Lower leg skin (tissue), 4 donors: Measurements from ENCODE around the gene CGB5. TPM values are rescaled to one million over a fixed set of nuclear protein-coding genes. Genes with fewer than 3 reads are reported as not detected.
A peak's percentile ranks its signal among the peaks of the same experiment; 100 is the strongest.

Experiments used
- DNase-seq, 2 donors: peaks; one replicate each; pipeline ENCODE4 v3.0.0-alpha.2; 2019; ENCODE audit warnings: low spot score in 2 of 2
- H3K4me3 ChIP-seq: fragments of 200-600 bp; sonication (generic); 2 replicates; pipeline ENCODE4 v1.5.1; 2017; ENCODE audit warnings: mild to moderate bottlenecking, low read depth; ENCODE audit not compliant: poor library complexity, severe bottlenecking
- CTCF ChIP-seq, 3 donors: fragments of 450-650 bp; IDR thresholded peaks; one replicate each; pipeline ENCODE4 v1.5.1; 2016; ENCODE audit warnings: antibody characterized with exemption in 3 of 3, mild to moderate bottlenecking in 3 of 3, moderate library complexity in 2 of 3
- POLR2A ChIP-seq, 2 donors: fragments of 450-650 bp; IDR thresholded peaks; one replicate each; pipeline ENCODE4 v1.6.1; 2016 to 2017; ENCODE audit warnings: antibody characterized with exemption in 2 of 2, mild to moderate bottlenecking in 1 of 2, moderate library complexity in 1 of 2
- WGBS, 2 donors: methylation state at CpG; one replicate each; pipeline ENCODE4 v1.1.5; 2018; 5-methylcytosine and 5-hydroxymethylcytosine counted together
- intact Hi-C: fragments of 100-400 bp; cut with DNase I; formaldehyde crosslinking; loops from one replicate; pipeline ENCODE4 v1.15.0; 2023; ENCODE audit warnings: low total_unique reads
- microRNA-seq, 2 donors: library from miRNA; unstranded; fragments of <30 nt; microRNA quantifications; one replicate each; pipeline ENCODE4, GENCODE V29; 2016; ENCODE audit warnings: borderline replicate concordance in 2 of 2, borderline number of aligned reads in 1 of 2
- total RNA-seq, 4 donors: library from RNA; depleted of rRNA; stranded (reverse); fragments of >200 nt; gene quantifications; one replicate each; pipeline ENCODE4 v1.1.0, GENCODE V29; 2016

Gene CGB5
- total RNA-seq, 4 donors from 2014 or later = not detected

DNA sequence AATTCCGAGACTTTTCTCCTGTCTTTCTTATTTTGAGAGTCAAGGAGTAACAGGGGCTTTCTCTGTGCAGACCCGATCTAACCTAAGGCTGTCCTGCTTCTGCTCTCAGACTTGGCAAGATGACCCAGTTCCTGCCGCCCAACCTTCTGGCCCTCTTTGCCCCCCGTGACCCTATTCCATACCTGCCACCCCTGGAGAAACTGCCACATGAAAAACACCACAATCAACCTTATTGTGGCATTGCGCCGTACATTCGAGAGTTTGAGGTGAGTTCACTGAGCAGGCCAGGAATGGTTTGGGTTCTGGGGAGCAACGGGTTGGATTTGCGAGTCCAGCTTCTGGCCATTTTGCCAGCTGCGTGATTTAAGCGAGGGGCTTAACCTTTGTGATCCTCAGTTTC, 42.6 kb downstream of the CGB5 start:
- H3K4me3 ChIP-seq = peak overlapping the region; percentile 73
- 33 to 38% methylated on average over 11 of the region's 11 CpGs for WGBS, 2 donors
- TF ChIP-seq CTCF (IDR thresholded peaks at IDR 0.05) = no peak
- TF ChIP-seq POLR2A (IDR thresholded peaks at IDR 0.05) = no peak
- intact Hi-C loops = no loop called here
- no peak for DNase-seq

DNA sequence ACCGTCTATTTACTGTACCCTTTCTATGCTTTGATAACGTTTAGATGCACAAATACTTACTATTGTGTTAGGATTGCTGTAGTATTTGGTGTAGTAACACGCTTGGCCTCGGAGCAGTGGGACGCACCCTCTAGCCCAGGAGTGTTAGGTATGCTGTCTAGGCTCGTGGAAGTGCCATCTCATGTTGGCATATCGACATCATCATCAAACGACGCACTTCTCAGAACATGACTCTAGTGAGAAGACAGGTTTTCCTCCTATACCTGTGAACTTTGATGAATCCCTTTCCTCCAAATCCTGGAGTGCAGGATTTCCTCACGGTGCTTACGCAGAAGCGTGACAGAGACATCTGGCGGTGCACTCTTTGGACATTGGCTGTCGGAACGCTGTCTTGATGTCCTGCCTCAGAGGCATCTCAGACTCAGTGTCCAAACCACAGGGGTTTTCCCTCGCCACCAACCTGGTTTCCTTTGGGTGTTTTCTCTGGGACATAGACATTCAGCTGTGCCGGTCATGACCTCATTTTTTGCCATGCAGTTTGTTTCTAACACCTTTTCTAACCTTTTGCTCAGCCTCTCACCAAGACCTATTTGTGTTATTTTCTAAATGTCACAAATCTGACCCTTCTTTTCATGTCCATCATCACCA, 47.9 kb downstream of the CGB5 start:
- no peak overlapping the region for H3K4me3 ChIP-seq
- intact Hi-C loops = no loop called here
- WGBS, 2 donors = 89 to 93% methylated on average over 17 of the region's 17 CpGs
- no peak for DNase-seq
- no peak for TF ChIP-seq POLR2A (IDR thresholded peaks at IDR 0.05)
- TF ChIP-seq CTCF (IDR thresholded peaks at IDR 0.05) = no peak

DNA sequence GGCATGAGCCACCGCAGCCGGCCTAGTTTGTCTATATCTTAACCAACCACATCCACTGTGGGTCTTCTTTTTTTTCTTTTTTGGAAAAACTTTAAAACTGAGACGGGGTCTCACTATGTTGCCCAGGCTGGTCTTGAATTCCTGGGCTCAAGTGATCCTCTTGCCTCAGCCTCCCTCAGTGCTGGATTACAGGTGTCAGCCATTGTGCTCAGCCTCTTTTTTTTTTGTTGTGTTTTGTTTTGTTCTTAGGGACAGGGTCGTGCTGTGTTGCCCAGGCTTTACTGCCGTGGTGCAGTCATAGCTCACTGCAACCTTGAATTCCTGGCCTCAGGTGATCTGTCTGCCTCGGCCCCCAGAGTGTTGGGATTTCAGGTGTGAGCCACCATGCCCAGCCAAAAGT, 49.0 kb downstream of the CGB5 start:
- DNase-seq = no peak
- H3K4me3 ChIP-seq = no peak overlapping the region
- intact Hi-C loops = no loop called here
- no peak for TF ChIP-seq POLR2A (IDR thresholded peaks at IDR 0.05)
- no peak for TF ChIP-seq CTCF (IDR thresholded peaks at IDR 0.05)
- WGBS, 2 donors = 95 to 96% methylated on average over 6 of the region's 6 CpGs

Small RNAs within 50 kb of the gene (microRNA-seq; reads per million reads assigned to microRNA genes)
- 0 reads per million in 2 donors for gene MIR6798

Other genes with a start within 250 kb of the CGB5 start
- 10 to 100 TPM; 20.3 to 61.4 (median 38.6) TPM for gene BCAT2, start 232.8 kb upstream of the CGB5 start, total RNA-seq
- 1 to 10 TPM; 1.6 to 6.6 (median 5.4) TPM for gene HSD17B14, start 207.4 kb upstream of the CGB5 start, total RNA-seq
- gene PLEKHA4, start 175.2 kb upstream of the CGB5 start, total RNA-seq = 1 to 10 TPM; 2.9 to 7.2 (median 6.3) TPM
- gene PPP1R15A, start 171.4 kb upstream of the CGB5 start, total RNA-seq = 100 to 1,000 TPM in 1 of 4 donors, 10 to 100 TPM in 3; 91.6 to 152 (median 97.5) TPM
- not detected for gene TULP2, start 145.1 kb upstream of the CGB5 start, total RNA-seq
- gene NUCB1, start 143.5 kb upstream of the CGB5 start, total RNA-seq = 100 to 1,000 TPM; 162 to 269 (median 189) TPM
- not detected for gene DHDH, start 110.1 kb upstream of the CGB5 start, total RNA-seq
- gene BAX, start 89.0 kb upstream of the CGB5 start, total RNA-seq = 10 to 100 TPM; 15.5 to 36.3 (median 31.1) TPM
- 1,000 to 10,000 TPM; 1,012 to 1,617 (median 1,174) TPM for gene FTL, start 78.5 kb upstream of the CGB5 start, total RNA-seq
- 10 to 100 TPM; 16.4 to 33.3 (median 20.5) TPM for gene GYS1, start 50.5 kb upstream of the CGB5 start, total RNA-seq
- 10 to 100 TPM; 61.3 to 83.8 (median 83.3) TPM for gene RUVBL2, start 50.0 kb upstream of the CGB5 start, total RNA-seq
- gene LHB, start 26.8 kb upstream of the CGB5 start, total RNA-seq = 1 to 10 TPM in 3 of 4 donors, not detected in 1; 1.2 to 4.2 (median 1.8) TPM
- not detected for gene CGB3, start 19.5 kb upstream of the CGB5 start, total RNA-seq
- not detected for gene CGB2, start 12.0 kb upstream of the CGB5 start, total RNA-seq
- 1 to 10 TPM in 1 of 4 donors, not detected in 3; 2.2 TPM for gene CGB1, start 7.0 kb upstream of the CGB5 start, total RNA-seq
- not detected for gene CGB8, start 5.3 kb downstream of the CGB5 start, total RNA-seq
- gene CGB7, start 13.9 kb downstream of the CGB5 start, total RNA-seq = 1 to 10 TPM; 1.0 to 8.8 (median 2.2) TPM
- 10 to 100 TPM in 1 of 4 donors, 1 to 10 TPM in 3; 7.4 to 16.8 (median 8.4) TPM for gene NTF4, start 21.0 kb downstream of the CGB5 start, total RNA-seq
- under 1 TPM in 1 of 4 donors, not detected in 3; 0.06 TPM for gene KCNA7, start 28.9 kb downstream of the CGB5 start, total RNA-seq
- gene SNRNP70, start 41.6 kb downstream of the CGB5 start, total RNA-seq = 100 to 1,000 TPM; 172 to 375 (median 285) TPM
- gene LIN7B, start 70.5 kb downstream of the CGB5 start, total RNA-seq = 10 to 100 TPM; 53.9 to 62.5 (median 54.7) TPM
- gene C19orf73, start 75.3 kb downstream of the CGB5 start, total RNA-seq = 10 to 100 TPM in 1 of 4 donors, 1 to 10 TPM in 3; 4.9 to 11.2 (median 8.9) TPM
- 10 to 100 TPM; 52.3 to 78.1 (median 64.4) TPM for gene PPFIA3, start 75.7 kb downstream of the CGB5 start, total RNA-seq
- gene HRC, start 111.5 kb downstream of the CGB5 start, total RNA-seq = 1 to 10 TPM; 1.1 to 4.0 (median 1.2) TPM
- 10 to 100 TPM; 50.7 to 76.2 (median 70.3) TPM for gene TRPM4, start 113.9 kb downstream of the CGB5 start, total RNA-seq